Activated CD4-positive, alpha-beta T cell treated with anti-CD3 and anti-CD28 coated beads for 4 hours (primary cell): ENCODE results near the gene PRDM16.

Source experiments
- DNase-seq, 2 donors: peaks; one replicate each; pipeline ENCODE4 v3.0.0-alpha.2; 2020

The PRDM16 gene

DNA sequence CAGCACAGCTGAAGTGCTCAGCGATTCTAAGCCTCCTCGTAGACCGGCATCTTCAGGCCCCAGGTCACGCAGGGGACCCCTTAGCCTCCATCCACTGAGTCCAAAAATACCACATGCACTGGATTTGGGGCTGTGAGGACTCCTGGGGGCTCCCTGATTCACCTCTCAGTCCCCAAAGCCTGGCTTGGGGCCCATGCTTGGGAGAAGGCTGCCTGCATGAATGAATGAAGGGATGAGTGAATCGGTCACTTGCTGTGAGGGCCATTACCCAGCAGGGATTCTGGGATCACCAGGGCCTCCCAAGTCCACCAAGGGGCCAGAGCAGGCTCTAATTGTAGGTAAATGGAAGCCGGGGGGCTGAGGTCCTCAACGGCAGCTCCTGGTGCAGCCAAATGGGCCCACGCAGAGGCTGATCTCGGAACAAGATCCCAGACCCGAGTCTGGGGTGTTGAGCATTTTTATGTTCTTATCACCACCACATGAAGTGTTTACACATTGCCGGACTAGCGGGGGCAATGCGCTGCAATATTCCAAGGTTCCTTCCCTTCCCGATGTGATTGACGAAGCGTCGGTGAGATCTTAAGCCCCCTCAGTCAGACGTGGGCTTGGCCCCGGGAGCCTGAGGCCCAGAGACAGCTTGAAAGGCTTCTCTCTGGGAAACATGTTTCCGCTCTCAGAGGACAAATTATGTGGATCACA lies 371.9 kb downstream of the PRDM16 start:
- no peak for DNase-seq

DNA sequence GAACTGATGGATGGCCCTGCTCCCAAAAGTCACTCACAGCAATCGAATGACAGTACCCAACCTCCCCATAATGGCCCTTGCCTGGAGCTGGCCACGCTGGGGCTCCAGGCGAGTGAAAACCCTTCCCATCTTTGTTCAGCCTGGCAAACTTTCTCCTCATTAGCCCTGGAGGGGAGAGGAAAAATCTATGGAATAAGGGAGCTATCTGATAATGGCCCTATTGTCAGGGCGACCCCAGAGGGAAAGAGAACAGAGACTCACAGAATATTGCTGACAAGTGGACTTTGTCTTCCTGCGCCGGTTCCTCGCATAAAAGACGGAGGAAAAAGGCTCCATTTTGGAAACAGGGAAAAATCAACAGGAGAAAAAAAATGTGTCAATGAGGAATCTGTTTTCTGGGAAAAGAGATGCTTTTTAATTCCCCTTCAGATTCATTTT lies 372.4 kb downstream of the PRDM16 start:
- DNase-seq = no peak

DNA sequence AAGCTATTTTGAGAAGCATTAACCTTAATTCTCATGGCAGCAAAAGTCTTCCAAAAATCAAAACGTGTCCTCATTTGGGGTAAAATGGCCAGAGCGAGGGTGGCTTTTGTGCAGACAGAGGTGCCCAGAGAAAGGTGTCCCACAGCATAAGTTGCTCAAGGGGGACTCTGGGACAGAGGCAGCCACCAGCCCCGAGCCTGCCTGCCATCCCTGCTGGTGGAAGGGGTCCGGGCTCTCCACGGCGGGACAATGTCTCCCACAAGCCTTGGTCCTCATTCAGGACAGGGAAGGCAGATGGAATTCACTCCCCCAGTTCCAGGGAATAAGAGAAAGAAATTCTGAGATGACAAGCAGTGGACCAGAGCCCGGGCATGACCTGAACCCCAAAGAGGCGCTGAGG lies 372.9 kb downstream of the PRDM16 start:
- no peak for DNase-seq

DNA sequence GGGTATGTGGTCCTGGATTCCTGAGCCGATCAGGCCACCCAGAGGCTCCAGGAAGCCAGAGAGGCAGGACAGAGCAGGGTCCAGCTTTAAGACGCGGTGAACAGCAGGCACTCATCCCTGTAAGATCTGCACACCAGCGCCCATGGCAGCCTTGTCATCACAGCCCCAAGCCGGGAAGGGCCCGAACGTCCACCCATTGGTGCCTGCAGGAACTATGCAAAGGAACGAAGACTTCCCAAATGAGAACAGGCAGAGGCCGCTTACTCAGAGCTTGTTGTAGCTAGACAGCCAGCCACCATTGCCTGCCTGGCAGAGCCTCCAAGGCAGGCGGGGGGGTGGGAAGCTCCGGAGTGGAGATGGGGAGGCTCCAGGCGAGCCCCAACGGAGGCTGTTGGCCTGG lies 373.3 kb downstream of the PRDM16 start:
- DNase-seq = no peak

DNA sequence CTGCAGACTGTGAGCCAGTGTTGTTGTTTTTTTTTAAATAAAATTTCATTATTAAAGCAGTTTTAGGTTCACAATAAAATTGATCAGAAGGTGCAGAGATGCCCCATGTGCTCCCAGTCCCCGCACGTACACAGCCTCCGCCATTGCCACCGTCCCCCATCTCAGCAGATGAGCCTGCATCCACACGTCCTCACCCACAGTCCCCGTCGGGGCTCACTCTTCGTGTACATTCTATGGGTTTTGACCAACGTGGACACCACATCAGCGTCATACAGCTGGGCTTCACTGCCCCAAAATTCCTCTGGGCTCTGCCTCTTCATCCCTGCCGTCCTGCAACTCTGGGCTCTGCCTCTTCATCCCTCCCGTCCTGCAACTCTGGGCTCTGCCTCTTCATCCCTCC lies 373.9 kb downstream of the PRDM16 start:
- no peak for DNase-seq

DNA sequence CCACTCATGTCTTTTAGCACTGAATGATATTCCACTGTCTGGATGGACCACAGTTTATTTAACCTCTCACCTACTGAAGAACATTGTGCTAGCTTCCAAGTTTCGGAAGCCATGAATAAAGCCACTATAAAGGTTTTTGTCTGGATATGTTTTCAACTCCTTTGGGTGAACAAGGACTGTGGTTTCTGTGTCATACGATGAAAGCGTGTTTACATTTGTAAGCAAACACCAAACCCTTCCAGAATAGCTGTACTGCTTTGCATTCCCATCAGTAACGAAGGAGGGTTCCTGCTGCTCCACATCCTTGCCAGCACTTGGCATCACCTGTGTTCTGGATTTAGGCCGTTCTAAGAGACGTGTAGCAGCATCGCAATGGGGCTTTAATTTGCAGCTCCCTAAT lies 374.8 kb downstream of the PRDM16 start:
- no peak for DNase-seq

DNA sequence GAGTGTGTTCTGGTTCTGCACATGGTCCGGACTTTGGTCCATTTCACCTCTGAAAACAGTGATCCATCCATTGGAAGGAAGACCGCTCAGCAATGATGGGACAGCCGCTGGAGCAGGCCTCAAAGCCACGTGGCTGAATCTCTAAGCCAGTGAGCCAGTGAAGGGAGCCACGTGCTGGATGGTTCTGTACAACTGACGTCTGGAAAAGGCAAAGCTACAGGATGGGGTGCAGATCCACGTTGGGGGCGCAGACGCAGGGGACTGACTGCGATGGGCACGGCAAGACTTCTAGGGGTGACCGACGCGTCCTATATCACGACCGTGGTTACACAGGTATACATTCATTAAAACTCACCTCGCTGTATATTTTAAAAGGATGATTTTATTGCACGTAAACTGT lies 375.3 kb downstream of the PRDM16 start:
- DNase-seq = no peak

DNA sequence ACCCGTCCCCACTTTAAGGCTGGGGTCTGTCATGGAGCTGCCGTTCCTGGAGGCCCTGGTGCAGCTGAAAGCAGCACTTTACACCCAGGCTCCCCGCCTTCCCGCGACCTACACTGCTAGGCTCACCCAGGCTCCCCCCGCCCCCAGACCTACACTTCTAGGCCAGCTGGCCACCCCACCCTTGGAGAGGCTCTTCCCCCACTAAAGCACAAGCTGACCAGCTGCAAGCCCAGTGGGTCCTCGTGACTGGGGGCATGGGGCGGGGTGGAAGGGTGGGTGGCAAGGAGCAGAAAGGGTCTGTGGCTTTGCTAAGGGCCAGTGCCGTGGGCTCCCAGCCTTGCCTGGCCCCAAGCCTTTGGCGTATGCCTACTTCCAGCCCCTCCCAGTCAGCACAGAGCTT lies 375.7 kb downstream of the PRDM16 start:
- DNase-seq = no peak

DNA sequence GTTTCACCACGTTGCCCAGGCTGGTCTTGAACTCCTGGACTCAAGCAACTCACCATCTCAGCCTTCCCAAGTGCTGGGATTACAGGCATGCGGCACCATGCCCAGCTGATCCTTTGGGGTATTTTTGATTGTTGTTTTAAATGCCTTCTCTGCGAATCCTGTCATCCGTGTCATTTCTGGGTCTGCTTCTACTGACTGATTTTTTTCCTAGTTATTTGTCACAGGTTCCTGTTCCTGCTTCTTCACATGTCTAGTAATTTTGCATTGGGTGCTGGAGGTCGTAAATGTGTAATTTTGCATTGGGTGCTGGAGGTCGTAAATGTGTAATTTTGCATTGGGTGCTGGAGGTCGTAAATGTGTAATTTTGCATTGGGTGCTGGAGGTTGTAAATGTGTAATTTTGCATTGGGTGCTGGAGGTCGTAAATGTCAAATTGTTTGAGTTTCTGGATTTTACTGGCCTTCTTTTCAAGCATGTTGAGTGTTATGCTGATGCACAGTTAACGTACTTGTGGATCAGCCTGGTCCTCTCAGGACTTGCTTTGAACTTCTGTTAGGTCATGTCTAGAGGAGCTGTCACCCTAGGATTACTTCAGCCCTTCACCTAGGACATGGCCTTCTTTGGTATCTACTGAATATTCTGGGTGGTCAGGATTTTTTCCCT lies 381.3 kb downstream of the PRDM16 start:
- DNase-seq = no peak

DNA sequence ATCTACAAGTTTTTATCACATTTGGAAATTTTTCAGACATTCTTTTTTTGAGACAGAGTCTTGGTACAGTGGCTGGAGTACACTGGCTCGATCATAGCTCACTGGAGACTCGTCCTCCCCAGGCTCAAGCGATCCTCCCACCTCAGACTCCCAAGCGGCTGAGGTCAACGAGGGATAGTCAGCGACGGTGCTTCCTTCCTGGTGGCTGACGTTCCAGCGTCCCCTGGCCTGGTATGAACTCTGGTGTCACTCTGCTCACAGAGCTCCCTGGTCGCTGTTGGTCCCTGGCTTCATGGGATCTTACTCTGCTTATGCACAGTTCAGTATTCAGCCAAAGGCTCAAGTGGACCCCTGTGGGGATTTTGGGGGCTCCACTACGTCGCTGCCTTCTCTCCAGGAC lies 382.0 kb downstream of the PRDM16 start:
- DNase-seq = no peak

DNA sequence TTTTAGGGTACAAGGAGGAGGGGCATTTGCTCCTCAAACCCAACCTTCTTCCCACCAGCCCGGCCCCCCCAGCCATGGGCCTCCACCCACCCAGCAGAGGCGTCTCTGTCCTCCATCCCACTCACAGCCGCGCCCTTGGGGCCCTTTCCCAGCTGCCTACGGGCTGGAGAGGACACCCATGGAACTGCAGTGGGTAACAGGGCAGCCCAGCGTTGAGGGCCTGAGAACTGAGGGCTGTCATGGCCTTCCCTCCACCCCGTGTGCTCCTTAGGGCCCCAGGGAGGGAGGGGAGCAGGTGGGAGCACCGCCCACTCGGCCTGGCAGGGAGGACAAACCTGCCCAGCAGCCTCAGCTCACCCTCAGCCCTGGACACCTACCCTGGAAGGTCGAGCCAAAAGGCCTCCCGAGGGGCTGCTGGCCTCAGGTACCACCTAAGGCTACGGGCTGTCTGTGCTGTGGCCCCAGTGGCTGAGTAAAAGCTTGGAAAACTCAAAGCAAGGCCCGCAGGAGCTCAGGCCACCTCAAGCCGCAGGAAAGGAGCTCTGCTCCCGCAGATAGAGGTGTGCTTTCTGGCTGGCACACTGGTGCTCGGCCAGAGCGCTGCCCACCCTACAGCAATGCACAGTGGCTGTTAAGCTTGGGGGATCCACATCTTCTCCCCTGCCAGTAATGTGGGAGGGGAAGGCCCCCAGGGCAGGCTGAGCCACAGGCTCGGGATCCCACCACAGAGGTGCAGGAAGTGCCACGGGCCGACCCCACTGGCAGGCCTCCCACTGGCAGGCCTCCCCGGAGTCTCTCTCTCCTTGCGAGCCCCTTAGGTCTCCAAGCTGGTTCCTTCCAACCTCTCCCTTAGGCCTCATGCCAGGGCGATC lies 383.2 kb downstream of the PRDM16 start:
- DNase-seq = no peak

DNA sequence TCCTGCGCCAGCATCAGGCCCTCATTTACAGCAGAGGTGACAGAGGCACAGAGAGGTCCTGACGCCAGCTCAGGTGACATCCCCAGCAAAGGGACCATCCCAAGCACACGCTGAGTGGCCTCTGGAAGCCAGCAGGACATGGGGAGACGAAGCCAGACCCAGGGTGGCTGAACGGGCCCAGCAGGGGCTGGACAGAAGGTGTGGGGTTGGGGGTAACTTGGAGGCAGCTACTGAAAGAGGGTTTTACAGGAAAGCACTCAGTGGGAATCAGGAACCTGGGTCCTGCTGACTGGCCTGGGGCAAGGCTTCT lies 383.8 kb downstream of the PRDM16 start:
- DNase-seq = no peak

DNA sequence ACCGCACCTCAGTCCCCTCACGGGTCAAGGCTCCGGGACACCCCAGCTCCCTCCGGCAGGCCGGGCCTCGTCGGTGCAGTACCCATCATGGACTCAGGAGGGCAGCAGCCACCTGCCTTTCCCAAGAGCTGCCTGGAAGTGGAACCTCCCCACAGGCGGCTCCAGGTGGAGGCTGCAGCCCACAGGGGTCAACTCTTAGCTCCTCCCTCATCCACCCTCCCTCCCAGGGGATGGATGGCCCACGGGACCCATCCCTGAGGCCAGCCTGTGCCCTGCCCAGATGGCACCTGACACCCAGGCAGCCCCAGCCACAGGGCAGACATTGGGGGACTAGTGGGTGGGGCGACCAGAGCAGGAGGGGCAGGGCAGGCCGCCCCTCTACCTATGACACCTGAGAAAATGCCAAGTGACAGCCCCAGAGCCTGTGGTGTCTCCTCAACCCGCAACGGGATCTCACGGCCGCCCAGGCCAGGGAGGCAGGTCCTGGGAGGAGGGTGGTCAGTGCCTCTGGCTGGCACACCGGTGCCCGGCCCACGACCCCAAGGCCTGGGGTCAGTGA lies 384.3 kb downstream of the PRDM16 start:
- peak; percentile 67 to 75 for DNase-seq

DNA sequence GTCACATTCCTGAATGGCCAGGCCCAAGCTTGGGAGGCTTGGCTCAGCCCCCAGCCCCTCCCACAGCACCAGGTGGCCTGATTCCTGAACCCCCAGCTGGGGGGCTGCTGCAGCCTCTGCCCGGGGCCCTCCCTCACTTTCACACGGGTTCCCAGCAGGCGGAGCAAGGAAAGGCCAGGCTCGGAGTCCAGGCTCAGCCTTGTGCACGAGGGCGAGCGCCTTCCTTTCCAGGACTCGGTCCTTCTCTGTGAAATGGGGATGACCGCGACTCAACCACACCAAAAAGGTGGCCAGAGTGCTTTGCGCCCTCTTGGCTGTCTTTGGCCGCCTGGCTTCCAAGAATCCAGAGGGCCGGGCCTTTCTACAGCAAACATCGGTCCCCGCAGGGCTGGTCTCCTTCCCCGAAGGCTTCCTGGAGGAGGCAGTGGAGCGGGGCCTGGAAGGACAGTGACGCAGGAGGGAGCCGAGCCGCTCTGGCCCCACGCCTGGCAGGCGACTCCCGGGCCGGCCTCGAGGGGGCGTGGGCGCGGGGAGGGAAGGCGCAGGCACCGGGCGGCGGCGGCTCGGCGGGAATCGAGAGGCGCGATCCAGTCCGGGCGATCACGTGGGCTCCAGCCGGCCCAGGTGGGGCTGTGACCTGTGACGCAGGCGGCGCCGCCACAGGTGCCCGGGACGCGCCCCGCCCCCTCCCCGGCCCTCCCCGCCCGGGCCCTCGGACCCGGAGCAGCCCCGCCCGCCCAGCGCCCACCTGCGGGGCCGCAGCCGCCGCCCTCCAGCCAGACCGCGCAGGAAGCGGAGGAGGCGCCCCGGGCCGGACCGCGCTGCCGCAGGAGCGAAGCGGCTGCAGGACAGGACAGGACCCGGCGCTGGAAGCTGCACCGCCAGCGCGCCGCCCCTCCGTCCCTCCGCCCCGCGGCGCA lies 385.1 kb downstream of the PRDM16 start, which contains the start of gene ARHGEF16:
ARHGEF16 (plus strand) TSS at position 775 of the 920 bp plus-strand sequence. CDS start 8,420 bp downstream, outside the sequence.
- DNase-seq = peak in 1 of 2 donors; percentile 28

DNA sequence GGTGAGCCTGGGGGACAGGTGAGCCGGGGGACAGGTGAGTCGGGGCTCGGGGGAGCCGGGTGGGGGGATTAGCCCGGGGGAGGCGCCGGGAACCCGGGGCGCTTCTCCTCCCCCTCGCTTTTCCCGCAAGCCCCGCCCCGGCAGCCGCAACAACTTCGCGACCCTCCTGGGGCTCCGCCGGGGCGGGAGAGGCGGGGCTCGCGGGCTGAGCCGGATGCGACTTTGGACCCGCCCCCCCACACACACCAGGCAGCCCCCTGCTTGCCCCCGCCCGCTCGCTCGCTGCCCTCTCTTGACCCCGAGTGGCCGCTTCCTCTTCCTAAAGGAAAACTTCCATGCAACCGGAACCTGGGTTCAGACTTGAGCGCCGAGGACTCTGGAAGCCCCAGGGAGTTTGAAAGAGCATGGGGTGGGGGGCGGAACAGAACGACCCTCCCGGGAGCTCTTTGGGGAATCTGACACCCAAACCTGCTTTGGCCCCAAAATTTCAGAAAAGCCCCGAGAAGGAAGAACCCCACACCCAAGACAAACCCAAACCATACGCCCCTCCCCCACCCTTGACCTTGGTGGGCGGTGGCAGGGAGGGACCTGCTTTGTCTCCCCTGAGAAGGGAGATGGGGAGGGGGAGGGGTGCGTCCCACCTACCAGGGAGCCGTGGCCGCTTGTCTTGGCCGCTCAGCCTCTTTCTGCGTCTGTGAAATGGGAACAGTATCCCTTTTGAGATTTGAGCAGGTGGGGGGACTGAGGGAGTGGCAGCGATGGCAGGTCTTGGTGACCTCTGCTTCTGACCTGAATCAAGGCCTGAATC lies 386.0 kb downstream of the PRDM16 start:
- no peak for DNase-seq

DNA sequence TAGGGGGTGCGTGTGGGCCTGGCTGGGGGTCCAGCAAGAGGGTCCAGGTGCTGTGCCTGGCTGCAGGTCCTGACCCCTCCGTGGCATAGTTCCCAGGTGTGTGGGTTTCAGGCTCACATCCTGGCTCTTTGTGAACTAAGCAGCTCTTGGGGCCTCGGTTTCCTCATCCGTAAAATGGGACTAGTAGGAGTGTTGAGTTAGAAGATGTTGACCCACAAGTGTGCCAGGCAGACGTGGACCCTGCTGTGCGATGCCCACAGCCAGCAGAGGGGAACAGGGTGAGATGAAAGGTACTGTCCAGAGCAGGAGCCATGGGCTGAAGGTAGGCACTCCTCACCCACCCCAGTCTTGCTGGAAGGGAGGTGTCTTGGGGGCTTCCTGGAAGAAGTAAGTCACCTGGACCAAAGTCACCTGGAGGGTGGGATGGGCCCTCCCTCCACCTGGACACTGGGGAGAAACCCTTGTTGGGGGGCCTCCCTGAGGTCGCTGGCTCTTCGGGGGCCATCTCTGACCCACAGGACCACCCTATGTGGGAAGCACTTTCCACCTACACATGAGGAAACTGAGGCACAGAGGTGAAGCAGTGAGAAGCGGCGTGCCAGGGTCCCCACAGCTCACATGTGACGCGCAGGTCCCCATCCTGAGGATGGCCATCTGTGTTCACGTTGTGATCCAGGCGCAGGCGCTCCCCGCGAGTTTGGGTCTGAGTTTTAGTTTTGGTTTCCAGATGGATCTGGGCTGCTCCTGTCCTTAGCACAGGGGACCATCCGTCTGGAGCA lies 386.9 kb downstream of the PRDM16 start:
- DNase-seq = no peak

DNA sequence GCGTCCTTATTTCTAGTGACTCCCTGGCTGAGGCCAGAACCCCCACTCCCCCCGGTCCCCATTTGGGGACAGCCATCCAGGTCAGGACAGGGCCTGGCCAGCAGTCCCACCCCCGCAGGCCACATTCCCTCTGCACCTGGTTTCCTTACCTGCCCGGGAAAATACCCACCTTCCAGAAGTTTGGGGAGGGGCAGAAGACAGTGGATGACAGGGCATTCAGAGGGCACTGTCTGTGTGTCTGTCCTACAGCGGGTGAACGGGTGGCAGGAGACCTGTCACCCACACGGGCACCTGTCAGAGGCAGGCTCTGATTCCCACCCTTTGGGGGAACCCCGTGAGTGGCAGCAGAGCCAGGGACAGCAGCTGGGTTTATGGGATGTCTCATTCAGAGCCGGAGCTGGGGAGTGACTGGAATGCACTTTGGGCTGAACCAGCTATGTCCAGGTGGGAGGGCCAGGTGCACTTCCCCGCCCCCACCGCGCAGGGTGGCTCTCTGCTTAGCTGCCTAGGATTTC lies 387.5 kb downstream of the PRDM16 start:
- no peak for DNase-seq

DNA sequence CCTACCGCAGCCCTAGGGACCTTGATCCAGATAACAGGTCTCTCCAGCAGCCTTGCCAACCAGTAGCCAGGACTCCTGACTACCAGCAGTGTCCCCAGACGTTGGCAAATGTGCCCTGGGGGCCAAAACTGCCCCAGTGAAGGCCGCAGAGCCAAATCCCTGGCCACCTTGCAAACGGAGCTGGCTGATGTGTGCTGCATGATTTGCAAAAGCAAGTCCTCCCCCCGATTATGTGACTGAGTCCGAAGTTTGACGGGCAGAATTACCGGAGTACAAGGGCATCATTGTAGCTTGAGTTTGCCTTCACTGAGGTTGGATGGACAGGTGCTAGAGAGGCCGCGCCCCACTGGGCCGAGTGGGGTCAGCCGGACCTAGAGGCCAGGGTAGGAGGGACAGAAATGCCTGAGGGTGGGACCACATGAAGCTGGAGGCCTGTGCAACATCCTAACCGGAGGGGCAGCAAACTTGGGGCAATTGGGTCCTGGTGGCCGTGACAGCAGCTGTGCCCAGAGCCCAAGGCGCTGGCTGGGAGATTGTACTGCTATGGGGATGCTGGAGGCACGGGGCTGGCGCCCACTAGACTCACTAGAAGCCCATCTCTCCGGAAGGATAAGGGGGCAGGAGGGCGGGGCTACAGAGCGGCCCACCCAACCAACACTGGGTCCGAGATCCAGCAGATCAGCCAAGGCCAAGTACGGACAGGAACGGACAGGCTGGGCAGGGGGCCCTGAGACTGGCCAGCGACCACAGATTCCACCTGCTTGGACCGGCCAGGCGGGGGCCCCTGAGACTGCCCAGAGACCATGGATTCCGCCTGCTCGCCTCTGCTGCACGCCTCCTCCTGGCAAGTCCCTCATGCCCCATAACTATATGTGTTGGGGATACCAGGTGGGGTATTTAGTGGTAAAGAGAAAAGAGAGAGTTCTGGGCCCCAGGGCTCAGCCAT lies 388.2 kb downstream of the PRDM16 start:
- DNase-seq = no peak
